H54 (cell line): ENCODE measurements around the gene AUTS2.
A peak's percentile ranks its signal among the peaks of the same experiment; 100 is the strongest.

Source experiments
- DNase-seq: peaks from one replicate; pipeline ENCODE4 v3.0.0; 2011; ENCODE audit warnings: low spot score, mixed read lengths; ENCODE audit not compliant: insufficient read length
- FAIRE-seq: peaks from 3 replicates; lab custom pipeline; 2011; peaks lifted over from hg19 to GRCh38; lab: Jason Lieb, UNC
- POLR2A ChIP-seq: IDR thresholded peaks from 2 replicates; pipeline ENCODE4 v1.6.1; 2011; ENCODE audit warnings: low read depth, mild to moderate bottlenecking, low read length

The AUTS2 gene

DNA sequence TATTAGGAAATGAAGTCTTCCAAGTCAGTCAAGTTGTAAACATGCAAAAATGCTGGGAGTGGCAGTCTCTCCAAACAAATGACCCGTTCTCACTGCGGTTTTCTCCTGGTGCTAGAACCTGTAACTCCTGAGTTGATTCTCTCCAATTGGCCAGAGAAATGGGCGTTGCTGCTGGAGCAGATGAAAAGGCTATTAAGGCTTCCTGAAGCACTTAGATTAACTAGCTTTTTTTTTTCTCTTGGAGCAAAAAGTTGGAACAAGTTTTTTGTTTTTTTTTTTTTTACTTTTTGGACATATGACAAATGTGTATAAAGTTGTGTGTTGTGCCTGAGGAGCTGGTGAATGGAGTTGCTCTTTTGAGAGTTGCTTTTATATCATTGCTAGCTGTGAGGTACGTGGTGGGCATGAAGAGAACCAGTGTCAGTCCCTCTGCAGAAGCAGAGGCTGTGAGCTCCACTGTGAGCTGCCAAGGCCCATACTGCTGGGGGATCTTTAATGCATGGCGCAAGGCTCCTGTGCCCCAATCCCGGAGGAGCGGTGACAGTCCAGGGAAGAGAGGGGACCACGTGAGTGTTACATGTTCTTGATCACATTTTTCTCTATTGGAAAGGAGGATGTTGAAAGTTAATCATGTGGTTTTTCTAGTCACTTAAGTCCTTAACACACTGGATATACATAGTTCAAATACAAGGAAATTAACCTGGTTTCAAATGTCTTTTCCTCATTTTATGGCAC, 1140.0 kb downstream of the AUTS2 start:
- DNase-seq (peak; percentile 19), FAIRE-seq (no peak)
- TF ChIP-seq POLR2A, result no peak

DNA sequence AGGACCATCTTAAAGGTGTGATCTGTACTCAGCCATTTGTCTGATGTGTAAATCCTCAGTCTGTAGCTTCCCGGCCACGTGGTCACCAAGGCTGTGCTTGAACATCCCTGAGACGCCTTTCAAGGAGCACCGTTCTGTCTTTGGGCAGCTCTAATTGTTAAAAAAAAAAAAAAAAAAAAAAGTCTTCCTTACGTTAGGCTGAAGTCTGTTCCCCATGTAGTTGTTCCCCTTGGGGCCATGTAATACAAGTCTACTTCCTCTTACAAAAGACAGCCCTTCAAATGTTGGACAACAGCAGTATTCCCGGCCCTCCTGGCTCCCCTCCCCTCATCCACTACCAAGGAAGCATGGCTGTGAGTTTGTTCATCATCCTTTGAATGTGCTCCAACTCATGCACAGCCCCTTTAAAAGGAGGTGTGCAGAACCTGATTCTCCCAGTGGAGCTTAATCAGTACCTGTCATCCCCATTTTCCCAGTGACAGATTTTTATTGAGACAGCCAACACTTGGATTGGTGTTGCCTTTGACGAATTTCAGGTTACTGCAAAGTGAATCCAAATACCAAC, 1141.5 kb downstream of the AUTS2 start:
- no peak for FAIRE-seq
- TF ChIP-seq POLR2A, result no peak
- DNase-seq, result no peak

DNA sequence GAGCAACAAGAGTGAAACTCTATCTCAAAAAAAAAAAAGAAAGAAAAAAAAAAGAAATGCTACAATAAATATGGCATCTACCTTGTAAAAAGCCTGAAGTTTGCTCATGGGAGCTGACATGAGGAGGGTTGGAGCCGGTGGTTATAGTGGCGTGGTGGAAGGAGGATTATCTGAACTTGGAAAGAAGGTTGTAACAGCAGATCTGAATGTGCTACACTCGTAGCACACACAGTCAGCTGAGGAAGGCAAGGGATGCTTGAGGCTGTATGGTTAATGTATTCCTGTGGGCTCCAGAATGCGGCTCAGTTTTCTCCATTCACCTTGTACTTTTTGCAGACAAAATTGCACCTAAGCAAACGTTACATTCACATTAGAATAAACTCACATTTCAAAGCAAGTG, 1143.4 kb downstream of the AUTS2 start:
- FAIRE-seq (no peak), DNase-seq (no peak)
- no peak for TF ChIP-seq POLR2A

GRCh38 chr7:70743531-70744325, 1145.5 kb downstream of the AUTS2 start:
- no peak for FAIRE-seq
- DNase-seq, result no peak
- TF ChIP-seq POLR2A, result no peak

DNA sequence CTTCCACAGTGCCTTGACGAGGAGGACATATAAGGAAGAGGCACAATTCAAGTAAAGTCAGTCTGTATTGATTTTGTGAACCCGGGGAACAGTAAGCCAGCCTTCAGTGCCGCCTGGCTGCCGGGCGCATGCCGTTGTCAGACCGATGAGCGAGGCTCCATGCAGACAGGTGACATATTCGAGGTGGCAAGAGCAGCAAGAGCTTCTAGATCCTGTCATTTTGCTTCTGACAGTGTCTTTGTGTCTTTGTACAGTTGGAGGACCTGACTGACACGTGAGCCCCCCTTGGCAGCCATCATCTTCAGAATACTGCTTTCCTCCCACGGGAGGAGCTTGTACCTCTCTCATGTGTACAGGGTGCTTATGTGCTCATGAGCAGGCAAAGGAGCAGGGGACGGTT, 1146.2 kb downstream of the AUTS2 start:
- no peak for TF ChIP-seq POLR2A
- FAIRE-seq (no peak), DNase-seq (no peak)

- TF ChIP-seq POLR2A, result no peak
- FAIRE-seq (no peak), DNase-seq (no peak)
These were observed 1151.6 kb downstream of the AUTS2 start for GRCh38 chr7:70749831-70750230.

DNA sequence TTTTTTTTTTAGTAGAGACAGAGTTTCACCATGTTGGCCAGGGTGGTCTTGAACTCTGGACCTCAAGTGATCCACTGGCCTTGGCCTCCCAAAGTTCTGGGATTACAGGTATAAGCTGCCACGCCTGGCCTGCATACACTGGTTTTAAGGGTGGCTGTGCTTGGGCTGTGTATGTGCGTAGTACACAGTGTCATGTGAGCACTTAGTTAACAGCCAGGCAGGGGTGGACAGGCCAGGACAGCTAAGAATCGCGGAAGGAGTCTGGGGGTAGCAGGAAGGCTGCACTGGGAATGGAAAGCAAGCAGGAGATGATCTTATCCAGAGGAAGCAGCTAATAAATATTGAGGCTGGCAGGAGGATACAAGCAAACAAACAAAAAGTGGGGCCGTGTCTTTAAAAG, 1153.6 kb downstream of the AUTS2 start:
- FAIRE-seq (no peak), DNase-seq (no peak)

GRCh38 chr7:70752794-70753241, 1154.5 kb downstream of the AUTS2 start:
- DNase-seq, result no peak
- TF ChIP-seq POLR2A, result no peak
- FAIRE-seq, result no peak

More for the DNA sequence above, 1153.6 kb downstream of the AUTS2 start:
- no peak for TF ChIP-seq POLR2A

GRCh38 chr7:70756789-70757188, 1158.5 kb downstream of the AUTS2 start:
- DNase-seq (no peak), FAIRE-seq (no peak)
- TF ChIP-seq POLR2A, result no peak

DNA sequence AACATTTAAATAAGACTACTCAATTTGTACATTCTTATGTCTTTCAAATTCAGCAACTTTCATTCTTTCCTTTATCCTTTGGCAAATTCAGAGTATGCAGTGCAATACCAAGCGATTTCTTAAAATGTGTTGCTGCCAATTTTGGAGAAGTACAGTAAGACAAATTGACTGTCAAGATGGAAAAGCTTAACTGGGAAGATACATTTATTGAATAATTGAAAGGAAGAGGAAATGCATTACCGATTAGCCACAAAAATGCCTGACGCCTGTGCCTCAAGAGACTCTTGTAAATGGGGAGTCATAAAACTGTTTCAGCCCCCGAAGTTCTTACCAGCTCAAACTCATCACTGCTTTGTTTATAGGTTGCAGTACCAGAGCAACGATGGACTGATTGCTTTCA, 1160.4 kb downstream of the AUTS2 start:
- FAIRE-seq (no peak), DNase-seq (no peak)
- no peak for TF ChIP-seq POLR2A

- FAIRE-seq (no peak), DNase-seq (no peak)
- no peak for TF ChIP-seq POLR2A
These were observed 1161.4 kb downstream of the AUTS2 start for GRCh38 chr7:70759674-70760073.

DNA sequence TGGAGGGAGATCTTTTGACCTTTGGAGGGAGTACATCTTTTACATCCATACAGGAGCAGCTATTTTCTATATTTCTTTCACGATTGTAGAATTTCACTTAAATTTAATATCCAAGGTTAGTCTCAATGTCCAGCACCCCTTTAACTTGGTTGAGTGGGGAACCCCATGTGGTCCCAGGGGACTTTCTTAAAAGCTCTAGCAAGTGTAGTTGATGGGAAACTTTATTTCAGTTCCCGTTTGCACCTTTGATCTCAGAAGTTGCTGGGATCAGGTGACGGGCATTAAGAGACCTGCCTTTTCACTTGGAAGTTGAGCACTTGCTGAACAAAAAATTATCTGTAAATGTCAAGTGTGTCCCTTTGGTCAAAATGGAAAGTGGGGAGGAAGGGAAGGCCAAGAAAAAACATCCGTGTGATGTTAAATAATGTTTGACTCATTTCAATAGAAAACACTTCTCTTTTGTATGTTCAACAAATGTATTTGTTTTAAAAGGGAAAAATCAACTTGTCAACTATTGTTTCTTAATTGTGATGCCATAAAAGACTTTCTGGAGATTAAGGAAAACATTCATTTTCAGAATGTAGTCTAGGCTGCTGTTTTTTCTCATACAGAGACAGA, 1163.5 kb downstream of the AUTS2 start:
- DNase-seq (no peak), FAIRE-seq (no peak)
- TF ChIP-seq POLR2A, result no peak

DNA sequence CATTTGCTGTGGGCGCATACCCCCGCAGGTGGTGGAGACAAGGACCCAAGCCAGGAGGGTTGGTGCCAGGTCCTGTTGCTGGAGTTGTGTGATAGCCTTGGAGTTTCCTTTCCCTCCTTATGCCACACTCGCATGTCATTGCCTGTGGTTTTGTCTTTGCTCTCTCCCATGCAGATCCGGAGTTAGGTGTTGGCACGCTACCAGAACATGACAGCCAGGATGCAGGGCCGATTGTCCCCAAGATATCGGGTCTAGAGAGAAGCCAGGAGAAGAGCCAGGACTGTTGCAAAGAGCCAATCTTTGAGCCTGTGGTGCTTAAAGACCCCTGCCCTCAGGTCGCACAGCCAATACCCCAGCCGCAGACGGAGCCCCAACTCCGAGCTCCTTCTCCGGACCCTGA, 1164.4 kb downstream of the AUTS2 start:
- DNase-seq (no peak), FAIRE-seq (no peak)
- no peak for TF ChIP-seq POLR2A
